OCI-LY1 (cell line): ENCODE data around the gene LTN1.
"Not testable (repeated sequence)": the region's sequence is repeated elsewhere in the genome, so short reads cannot be mapped to it uniquely, and the experiment has no call there.

Experiments used
- H2AFZ ChIP-seq: fragments of 200-600 bp; sonication (generic), shearing (Covaris generic); 2 replicates; pipeline ENCODE4 v1.6.0; 2014; ENCODE audit warnings: antibody characterized with exemption, mild to moderate bottlenecking, low read length
- H3F3A ChIP-seq: fragments of 200-600 bp; sonication (generic), shearing (Covaris generic); 2 replicates; pipeline ENCODE4 v1.6.0; 2014; ENCODE audit warnings: mild to moderate bottlenecking, antibody characterized with exemption, low read length, moderate library complexity; ENCODE audit not compliant: insufficient read depth
- H3K27ac ChIP-seq: fragments of 200-600 bp; sonication (generic); 2 replicates; pipeline ENCODE4 v1.5.1; 2014; ENCODE audit warnings: low read length, mixed run types, mild to moderate bottlenecking, low read depth; ENCODE audit not compliant: poor library complexity, severe bottlenecking
- H3K27me3 ChIP-seq: fragments of 200-600 bp; sonication (generic); 2 replicates; pipeline ENCODE4 v1.6.0; 2014; ENCODE audit warnings: antibody characterized with exemption, mild to moderate bottlenecking, low read length, moderate library complexity; ENCODE audit not compliant: insufficient read depth
- H3K36me3 ChIP-seq: fragments of 200-600 bp; sonication (generic); 2 replicates; pipeline ENCODE4 v1.6.1; 2014; ENCODE audit warnings: mild to moderate bottlenecking, antibody characterized with exemption, low read length, moderate library complexity, mixed read lengths; ENCODE audit not compliant: insufficient read depth
- H3K4me1 ChIP-seq: fragments of 200-600 bp; sonication (generic); 2 replicates; pipeline ENCODE4 v1.5.1; 2014; ENCODE audit warnings: mild to moderate bottlenecking, low read length, moderate library complexity; ENCODE audit not compliant: insufficient read depth, severe bottlenecking
- H3K4me2 ChIP-seq: fragments of 200-600 bp; sonication (generic), shearing (Covaris generic); 2 replicates; pipeline ENCODE4 v1.6.1; 2014; ENCODE audit warnings: low read length
- H3K4me3 ChIP-seq: fragments of 200-600 bp; sonication (generic); 2 replicates; pipeline ENCODE4 v1.5.1; 2014; ENCODE audit warnings: low read length, low read depth, mild to moderate bottlenecking, mixed read lengths; ENCODE audit not compliant: poor library complexity, severe bottlenecking
- H3K79me2 ChIP-seq: fragments of 200-600 bp; shearing (Covaris generic); 2 replicates; pipeline ENCODE4 v1.6.1; 2016; ENCODE audit warnings: mixed run types, low read length, mixed read lengths; ENCODE audit not compliant: insufficient read depth
- H3K9ac ChIP-seq: fragments of 200-600 bp; sonication (generic), shearing (Covaris generic); 2 replicates; pipeline ENCODE4 v1.6.1; 2014; ENCODE audit warnings: mild to moderate bottlenecking, low read length, mixed read lengths
- H3K9me2 ChIP-seq: fragments of 200-600 bp; sonication (generic), shearing (Covaris generic); 2 replicates; pipeline ENCODE4 v1.6.1; 2014; ENCODE audit warnings: low read depth, mild to moderate bottlenecking, low read length, mixed read lengths
- H3K9me3 ChIP-seq: fragments of 200-600 bp; shearing (Covaris generic); 2 replicates; pipeline ENCODE4 v1.6.1; 2014; ENCODE audit warnings: low read length, mixed read lengths
- H4K20me1 ChIP-seq: fragments of 200-600 bp; sonication (generic), shearing (Covaris generic); 2 replicates; pipeline ENCODE4 v1.6.0; 2016; ENCODE audit warnings: mild to moderate bottlenecking, low read length; ENCODE audit not compliant: insufficient read depth
- CTCF ChIP-seq: fragments of 200-600 bp; sonication (generic), shearing (Covaris generic); IDR thresholded peaks from 2 replicates; pipeline ENCODE4 v1.5.1; 2017; ENCODE audit warnings: mild to moderate bottlenecking, antibody characterized with exemption, low read length, moderate library complexity, mixed read lengths
- EZH2 ChIP-seq: fragments of 200-600 bp; sonication (generic), shearing (Covaris generic); IDR thresholded peaks from 2 replicates; pipeline ENCODE4 v1.8.0; 2017; ENCODE audit warnings: borderline replicate concordance, mixed run types, mild to moderate bottlenecking, antibody characterized with exemption, low read length, moderate library complexity, mixed read lengths

The LTN1 gene

GRCh38 chr21:29018540-29018939 is 25.9 kb upstream of the LTN1 start:
- no peak overlapping the region for H2AFZ ChIP-seq

GRCh38 chr21:29017639-29018237 is 25.1 kb upstream of the LTN1 start:
- H3K4me3 ChIP-seq, result peak overlapping the region; percentile 82
- H3K79me2 ChIP-seq, result peaks cover 22% of the 10 kb centered on the region
- peaks cover 19% of the 10 kb centered on the region for H3K4me1 ChIP-seq
- peak overlapping the region; percentile 41 for H3K27ac ChIP-seq
- no peak overlapping the region for H2AFZ ChIP-seq
- H3K4me2 ChIP-seq, result peak overlapping the region; percentile 82
- H3F3A ChIP-seq, result no peaks in the 10 kb centered on the region
- H3K9me3 ChIP-seq, result no peaks in the 10 kb centered on the region
- peak overlapping the region; percentile 90 for H3K9ac ChIP-seq
- no peaks in the 10 kb centered on the region for H4K20me1 ChIP-seq
- no peaks in the 10 kb centered on the region for H3K27me3 ChIP-seq
- H3K9me2 ChIP-seq, result no peaks in the 10 kb centered on the region
- TF ChIP-seq EZH2, result no peak
- no peak for TF ChIP-seq CTCF
- H3K36me3 ChIP-seq, result peaks cover 10% of the 10 kb centered on the region; the same call in 1 of the 2 replicates

More at GRCh38 chr21:29018540-29018939, 25.9 kb upstream of the LTN1 start:
- H3K27ac ChIP-seq, result peak overlapping the region; percentile 41
- H3K9me3 ChIP-seq, result no peaks in the 10 kb centered on the region
- peaks cover 10% of the 10 kb centered on the region; the same call in 1 of the 2 replicates for H3K36me3 ChIP-seq
- no peaks in the 10 kb centered on the region for H3K27me3 ChIP-seq
- H3K4me1 ChIP-seq, result peaks cover 19% of the 10 kb centered on the region
- TF ChIP-seq CTCF (no peak), EZH2 (no peak)
- H3K4me3 ChIP-seq, result peak overlapping the region; percentile 82
- peak overlapping the region; percentile 82 for H3K4me2 ChIP-seq
- no peaks in the 10 kb centered on the region for H3K9me2 ChIP-seq
- no peaks in the 10 kb centered on the region for H3F3A ChIP-seq
- H3K9ac ChIP-seq, result peak overlapping the region; percentile 90
- peaks cover 22% of the 10 kb centered on the region for H3K79me2 ChIP-seq
- no peaks in the 10 kb centered on the region for H4K20me1 ChIP-seq

GRCh38 chr21:29011236-29011635 is 18.6 kb upstream of the LTN1 start:
- H2AFZ ChIP-seq, H3K27me3 ChIP-seq, H3K4me1 ChIP-seq, H3K9me3 ChIP-seq, H4K20me1 ChIP-seq, H3K9ac ChIP-seq, H3K4me2 ChIP-seq, H3K4me3 ChIP-seq, H3K79me2 ChIP-seq, H3K9me2 ChIP-seq, H3K27ac ChIP-seq, H3F3A ChIP-seq: not testable (repeated sequence)
- H3K36me3 ChIP-seq, result peaks cover 33% of the 10 kb centered on the region

- Histone ChIP-seq H4K20me1 (no peaks in the 10 kb centered on the region), H3F3A (peaks cover 8% of the 10 kb centered on the region; the same call in 1 of the 2 replicates), H3K9me2 (no peaks in the 10 kb centered on the region), H3K36me3 (peaks cover 33% of the 10 kb centered on the region), H3K27ac (no peak overlapping the region), H3K4me1 (peaks cover 8% of the 10 kb centered on the region), H3K27me3 (no peaks in the 10 kb centered on the region), H3K9me3 (no peaks in the 10 kb centered on the region), H2AFZ (no peak overlapping the region), H3K4me2 (no peak overlapping the region), H3K9ac (no peak overlapping the region), H3K4me3 (no peak overlapping the region), H3K79me2 (no peaks in the 10 kb centered on the region; the same call in 1 of the 2 replicates)
- TF ChIP-seq EZH2 (no peak), CTCF (no peak)
Observed at GRCh38 chr21:29008367-29008766, 15.7 kb upstream of the LTN1 start.
